Femur (tissue), 1 donor: ENCODE measurements around the gene ADAMTS17.
"Not testable (repeated sequence)": the region's sequence is repeated elsewhere in the genome, so short reads cannot be mapped to it uniquely, and the experiment has no call there.

ENCODE experiments used
- DNase-seq: peaks from one replicate; pipeline ENCODE4 v3.0.0-alpha.2; 2017

Gene ADAMTS17

DNA sequence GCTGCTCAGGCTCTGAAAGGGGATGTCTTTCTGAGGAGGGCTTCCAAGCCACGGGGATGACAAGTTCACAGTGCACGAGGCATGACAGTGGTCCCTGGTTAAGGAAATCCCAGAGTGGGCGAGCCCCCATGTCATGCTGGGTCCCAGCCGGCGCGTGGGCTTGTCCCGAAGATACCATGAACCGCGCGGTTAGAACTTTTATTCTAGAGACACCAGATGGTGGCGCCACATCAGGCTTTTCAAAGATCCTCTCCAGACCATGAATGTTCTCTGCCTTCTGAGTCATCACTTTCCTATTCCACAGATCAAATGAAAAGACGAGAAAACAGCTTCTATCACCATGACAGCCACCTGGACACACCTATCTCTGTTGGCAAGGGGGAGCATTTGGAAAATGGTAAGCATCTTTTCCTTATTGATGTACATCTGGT, 380.7 kb downstream of the ADAMTS17 start:
- DNase-seq = peak; percentile 18

DNA sequence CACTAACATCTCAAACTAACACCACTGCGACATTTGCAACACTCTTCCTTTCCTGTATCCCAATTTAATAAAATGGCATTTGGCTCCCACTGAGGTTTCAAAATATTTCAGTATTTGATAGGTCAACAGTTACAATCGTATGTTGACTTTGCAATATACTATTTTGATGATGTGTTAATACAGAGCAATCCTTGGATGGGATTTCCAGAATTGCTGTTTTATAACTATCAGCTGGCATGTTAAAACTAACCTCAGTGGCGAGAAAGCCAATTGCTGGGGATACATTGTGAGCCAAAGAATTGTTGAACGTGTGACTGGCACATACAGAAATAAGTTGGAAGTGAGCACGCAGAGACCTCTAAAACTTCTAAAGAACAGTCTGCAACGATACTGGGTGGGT, 382.4 kb downstream of the ADAMTS17 start:
- no peak for DNase-seq

DNA sequence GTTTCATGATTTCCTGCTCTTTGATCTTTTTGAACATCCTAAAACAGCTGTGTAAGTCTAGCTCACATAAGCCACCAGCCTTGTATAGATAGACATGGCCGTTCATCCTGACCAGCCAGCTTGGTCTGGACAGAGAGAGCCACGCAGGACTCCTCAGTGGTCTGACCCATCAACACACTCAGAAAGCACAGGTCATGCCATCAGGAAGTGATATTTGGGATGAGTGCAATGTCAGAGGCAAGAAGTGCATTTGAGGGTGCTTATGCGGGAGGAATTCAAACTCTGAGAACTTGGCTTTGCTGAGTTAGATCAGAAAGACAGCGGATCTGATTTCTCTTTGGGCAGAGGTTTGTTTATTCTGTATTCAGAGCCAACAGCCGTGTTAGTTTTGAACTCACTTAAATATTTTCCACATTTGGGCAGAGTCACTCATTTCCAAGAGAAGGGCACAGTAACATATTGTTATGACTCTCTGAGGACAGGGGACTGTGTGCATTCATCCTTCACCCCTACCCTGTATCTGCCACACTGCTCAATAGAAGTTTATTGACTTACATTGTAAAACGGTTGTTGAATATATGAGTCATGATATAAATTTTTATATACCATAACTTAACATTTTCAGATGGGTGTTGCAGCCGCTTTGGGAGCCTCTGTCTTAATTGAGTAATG, 383.2 kb downstream of the ADAMTS17 start:
- DNase-seq = no peak

DNA sequence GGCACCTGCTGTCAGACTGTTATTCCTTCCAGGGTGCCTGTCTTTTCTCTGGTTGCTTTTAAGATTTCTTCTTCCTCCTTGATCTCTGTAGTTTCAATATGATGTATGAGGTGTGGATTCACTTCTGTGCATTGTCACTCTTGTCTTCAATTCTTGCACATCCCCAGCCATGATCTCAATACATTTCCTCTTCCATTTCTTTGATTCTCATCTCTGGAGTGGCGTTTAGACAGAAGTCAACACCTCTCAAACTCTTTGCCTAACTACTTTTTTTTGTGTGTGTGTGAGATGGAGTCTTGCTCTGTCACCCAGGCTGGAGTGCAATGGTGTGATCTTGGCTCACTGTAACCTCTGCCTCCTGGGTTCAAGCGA, 384.1 kb downstream of the ADAMTS17 start:
- no peak for DNase-seq

DNA sequence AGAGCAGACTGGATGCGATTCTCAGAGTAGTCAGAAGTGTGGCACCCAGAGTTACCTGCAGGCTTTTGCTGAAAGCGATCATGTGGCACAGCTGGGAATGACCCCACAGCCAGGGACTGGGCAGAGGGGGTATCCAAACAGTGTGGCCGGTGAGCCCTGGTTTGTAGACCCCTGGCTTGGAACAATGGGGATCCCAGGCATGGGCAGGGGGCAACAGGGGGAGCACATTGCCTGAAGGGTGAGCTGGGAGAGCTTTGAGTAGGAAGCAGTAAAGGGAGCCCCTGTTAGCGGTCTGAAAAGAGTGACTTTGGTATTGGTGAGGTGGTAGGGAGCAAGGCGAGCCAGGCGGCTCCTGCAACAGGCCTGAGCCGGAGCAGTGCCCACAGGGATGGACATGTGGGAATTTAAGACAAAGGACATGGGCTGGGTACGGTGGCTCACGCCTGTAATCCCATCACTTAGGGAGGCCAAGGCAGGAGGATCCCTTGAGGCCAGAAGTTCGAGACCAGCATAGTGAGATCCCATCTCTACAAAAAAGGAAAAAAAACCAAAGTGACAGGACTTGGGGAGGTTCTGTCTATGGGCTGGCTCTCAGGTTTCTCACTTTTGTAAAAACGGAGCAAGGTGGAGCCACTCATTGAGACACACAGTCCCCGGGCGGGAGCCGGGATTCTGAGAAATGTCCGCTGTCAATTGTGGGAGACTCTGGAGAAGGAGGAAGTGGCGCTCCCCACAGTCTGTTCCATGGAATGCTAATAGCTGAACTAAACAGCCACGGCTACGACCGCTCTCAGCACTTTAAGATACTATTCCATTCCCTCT, 384.7 kb downstream of the ADAMTS17 start:
- DNase-seq = no peak

DNA sequence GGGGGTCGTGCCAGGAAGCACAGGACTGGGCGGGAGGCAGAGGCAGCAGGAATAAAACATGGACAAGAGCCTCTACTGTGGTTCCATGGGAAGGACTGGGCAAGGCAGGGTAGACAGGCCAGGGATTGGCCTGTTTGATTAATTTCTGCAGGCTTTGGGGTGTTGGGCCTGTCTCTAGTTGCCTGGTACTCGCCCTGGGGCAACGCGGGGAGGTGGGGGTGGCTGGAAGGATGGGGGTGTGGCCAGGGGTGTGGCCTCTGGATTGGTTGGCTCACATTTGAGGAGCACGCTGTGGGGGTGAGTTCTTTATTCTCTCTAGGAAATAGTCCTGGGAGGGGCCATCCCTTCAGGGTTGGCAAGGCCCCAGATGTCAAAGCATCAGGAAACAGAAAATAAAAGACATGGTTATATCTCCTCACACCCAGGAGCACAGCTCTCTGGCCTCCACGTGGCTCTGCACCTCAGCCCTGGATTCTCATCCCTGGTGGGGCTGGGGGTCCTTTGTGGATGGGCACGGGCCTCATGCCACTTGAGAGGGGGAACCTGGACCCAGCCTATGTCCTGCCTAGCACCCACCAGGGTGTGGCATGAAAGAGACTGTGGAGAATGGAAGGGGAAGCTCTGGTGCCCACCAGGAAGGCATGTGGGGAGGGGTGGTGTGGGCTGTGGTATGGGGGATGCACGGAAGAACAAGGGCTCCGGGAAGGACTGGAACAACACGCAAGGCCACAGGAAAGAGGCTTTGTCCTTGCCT, 385.6 kb downstream of the ADAMTS17 start:
- DNase-seq = no peak

DNA sequence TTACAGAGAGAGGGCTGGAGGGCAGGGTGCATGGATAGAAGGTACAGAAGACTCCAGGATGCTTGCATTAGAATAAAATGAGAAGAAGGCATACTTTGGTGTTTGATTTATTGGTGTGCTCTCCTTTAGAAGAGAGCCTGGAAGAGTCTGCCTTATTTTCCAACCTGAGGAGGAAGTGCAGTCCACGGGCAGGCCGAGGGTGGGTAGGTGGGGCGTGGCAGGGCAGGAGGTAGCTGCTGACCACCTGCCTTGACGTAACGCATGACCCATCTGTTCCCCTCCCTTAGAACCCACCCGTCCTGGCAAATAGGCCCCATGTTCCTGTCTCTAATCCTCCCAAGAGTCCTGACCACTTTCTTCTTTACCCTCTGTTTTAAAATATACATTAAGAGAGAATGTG, 386.2 kb downstream of the ADAMTS17 start:
- no peak for DNase-seq

DNA sequence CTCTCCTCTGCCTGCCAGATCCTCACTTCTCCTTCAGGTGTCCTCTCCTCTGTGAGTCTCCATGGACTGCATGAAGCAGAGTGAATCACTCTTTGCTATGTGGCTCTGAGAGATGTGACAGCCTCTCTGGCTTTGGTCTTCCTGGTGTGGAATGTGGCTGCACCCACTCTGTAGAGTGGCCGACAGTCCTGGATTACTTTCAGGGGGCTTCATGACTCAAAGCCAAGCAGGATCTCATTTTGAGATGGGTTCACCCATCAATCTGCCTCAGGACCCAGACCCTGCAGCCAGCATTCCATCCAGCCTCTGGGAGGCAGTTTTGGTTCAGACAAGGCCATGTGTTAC, 386.6 kb downstream of the ADAMTS17 start:
- no peak for DNase-seq

DNA sequence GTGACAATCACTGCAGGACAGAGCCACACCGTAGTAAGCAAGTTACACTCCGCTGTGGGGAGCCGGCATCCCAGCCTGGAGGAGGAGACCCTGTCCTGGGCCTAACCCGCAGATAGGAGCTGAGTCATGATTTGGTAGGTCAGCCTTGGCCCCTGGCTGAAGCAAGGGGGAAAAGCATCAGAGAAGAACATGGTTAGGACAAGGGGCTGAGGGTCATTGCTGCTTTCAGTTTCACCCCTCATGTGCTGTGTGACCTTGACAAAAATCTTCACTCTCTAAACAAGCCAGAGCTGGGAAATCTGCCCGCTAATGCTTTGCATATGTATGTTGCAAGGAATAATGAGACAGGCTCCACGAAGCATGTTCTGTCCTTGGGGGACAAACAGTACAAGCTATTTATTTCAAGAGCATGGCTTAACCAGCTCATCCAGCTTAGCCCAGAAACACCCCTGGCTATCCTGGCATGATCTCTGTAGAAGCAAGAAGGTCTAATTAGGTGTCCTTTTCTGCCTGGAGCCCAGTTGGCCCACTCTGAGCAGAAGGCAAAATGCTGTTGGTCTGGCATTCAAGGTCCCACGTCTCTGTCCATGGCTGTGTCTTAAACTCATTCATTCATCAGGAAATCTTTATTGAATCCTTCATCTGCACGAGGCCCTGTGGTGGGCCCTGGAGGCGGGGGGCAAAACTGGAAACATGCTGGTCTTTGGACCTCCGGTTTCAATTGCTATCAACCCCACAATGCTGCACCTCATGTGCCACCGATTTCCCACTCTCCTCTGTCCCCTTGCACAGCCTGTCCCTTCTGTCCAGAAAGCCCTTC, 387.2 kb downstream of the ADAMTS17 start:
- DNase-seq = peak; percentile 77

DNA sequence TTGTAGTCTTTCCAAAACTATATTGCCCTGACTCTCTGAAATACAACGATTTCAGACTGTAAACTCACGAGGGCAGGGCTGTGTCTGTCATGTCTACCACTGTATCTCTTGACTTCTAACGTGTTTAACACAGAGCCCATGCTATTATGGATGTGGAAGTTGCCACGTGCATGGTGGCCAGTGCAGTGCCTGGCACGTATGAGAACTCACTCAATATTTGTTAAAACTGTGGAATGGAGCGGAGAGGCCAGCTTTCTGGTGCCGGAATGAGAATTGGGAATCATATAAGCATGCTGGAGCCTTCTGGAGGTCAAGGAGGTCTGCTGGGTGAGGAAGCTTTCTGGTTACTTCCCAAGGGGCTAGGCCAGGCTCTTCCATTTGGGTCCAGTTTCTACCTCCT, 387.9 kb downstream of the ADAMTS17 start:
- DNase-seq = no peak

DNA sequence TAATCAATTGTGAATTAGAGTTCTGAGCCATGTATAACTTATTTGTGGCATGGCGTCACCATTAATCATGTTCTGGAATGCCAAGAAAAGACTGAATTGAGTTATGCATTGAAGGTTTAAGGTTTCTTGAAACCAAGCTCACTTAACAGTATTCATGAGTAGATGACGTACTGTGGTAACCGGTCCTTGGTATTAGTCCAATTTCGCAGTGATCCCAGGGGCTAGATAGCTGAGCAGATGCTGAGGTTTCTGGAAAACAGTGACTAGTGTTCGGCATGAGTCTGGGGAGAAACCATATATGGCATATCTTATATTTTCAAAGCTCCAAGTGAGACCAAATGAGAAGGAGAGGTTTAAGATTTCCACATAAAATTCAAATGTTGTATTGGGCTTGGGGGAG, 390.3 kb downstream of the ADAMTS17 start:
- DNase-seq = peak; percentile 73

DNA sequence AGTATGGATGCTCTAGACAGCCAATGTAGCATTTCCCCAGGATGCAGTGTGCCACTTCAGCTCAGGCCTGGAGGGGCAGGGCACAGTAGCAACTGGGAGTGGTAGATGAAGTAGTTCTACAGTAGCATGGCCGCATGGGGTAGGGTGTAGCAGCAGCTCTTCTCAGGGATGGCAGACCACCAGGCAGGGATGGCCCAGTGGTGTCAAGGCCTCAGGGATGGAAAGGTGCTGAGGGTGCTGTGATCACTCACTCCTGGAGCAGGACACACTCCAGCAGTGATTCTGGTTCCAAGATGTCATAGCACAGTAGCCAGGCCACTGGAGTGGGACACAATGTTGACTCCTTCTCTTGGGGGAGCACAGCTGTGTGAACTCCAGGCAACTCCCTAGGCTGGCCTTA, 397.6 kb downstream of the ADAMTS17 start:
- DNase-seq = no peak

DNA sequence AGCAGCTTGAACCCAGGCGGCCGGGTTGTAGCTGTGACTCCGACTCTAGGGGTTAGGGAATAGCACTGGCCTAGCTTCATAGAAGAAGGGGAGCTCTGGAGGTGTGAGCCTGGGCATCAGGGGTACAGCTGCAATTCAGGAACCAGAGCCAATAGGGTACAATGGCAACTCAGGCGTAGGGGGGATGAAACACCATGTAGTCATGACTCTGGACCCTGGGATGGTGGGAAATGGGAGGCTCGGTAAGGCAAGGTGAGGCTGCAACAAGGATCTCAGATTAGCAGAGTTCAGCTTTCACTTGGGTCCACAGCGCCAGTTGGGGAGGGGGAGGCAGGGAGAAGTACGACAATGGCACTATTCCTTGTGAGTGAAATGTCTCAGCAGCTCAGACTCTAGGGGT, 398.3 kb downstream of the ADAMTS17 start:
- no peak for DNase-seq

DNA sequence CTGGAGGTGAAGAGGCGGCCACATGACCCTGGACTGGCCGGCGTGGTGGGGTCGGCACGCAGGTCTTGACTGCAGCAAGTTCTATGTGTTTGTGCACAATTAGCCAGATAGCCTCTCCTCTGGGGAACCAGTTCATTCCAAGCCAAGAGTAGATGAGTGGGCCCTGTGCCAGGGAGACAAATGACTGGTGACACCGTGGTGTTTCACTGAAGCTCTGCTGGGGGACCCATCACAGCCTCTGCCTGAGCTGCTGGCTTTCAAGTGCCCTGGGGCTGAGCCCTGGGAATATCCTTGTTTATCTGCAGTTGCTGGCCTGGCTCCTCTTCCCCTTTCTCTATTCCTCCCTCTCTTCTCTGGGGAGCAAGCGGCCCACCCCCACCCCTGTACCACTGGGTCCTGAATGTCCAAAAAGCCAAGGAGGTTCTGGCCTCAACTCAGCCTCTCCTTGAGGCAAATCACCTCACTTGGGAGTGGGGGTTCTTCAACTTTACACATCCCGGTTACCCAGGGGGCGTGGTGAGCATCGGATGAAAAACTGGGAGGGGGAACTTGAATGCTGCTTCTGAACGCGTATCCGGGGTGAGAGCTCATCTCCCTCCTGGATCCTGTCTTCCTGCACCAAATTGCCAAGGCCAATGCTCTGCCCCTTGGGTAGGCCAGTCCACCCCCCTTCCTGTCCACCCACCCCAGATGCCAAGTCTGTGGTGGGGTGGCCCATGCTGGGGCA, 408.9 kb downstream of the ADAMTS17 start:
- no peak for DNase-seq

DNA sequence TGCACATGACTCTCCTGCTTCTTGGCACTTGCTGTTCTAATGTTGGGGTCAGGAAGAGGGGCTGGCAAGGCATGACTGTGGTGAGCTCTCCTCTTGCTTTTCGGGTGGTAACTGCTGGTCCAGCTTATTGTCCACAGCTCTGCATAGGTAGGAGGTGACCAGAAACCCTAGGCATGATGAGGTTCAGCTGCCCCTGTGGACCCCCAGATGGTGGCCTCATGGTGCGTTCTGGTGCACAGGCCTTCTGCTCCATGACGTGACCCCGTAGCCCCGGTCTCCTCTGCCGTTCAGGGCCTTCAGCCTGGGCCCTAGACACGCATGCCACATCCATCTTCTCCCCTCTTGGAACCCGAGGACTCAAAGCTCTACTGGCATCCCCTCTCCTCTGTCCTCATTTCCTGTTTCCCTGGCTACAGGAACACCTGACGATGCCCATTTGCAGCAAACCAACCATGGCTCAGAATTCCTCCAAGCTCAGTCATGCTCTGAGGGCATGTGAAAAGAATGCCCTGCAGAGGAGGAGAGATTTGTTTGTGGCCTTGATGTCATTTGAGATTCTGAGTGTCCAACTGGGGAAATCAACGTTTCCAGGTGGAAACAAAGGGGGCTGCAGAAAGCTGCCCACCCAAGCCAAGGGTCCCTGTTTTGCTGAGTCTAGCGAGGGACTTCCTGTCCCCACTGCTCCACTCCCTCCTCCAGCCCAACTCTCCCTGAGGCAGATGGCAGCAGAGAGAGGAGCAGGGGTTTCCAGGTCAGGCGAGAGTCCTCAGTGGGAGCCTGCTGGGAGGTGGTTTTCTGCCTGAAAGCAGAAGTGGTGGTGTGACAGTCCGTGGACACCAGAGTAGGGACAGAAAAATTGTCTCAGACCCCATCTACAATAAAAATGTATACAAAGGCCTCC, 409.8 kb downstream of the ADAMTS17 start:
- no peak for DNase-seq

DNA sequence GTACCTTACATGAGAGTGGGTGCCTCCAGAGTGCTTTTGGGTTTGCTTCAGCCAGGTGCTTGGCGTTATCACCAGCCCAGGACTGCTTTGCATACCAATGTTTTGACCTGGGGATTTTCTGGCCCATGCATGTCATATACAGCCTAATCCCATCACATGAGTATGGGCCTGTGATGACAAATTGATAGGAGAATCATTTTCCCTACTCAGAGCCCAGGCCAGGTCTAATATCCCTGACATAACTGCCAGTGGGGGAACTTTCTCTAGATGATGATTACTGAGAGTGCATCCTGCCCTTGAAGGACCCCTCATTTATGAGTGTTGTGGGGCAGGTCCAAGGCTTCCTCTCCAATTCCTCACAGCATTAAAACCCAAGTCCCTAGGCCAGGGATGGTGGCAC, 411.1 kb downstream of the ADAMTS17 start:
- DNase-seq = no peak

DNA sequence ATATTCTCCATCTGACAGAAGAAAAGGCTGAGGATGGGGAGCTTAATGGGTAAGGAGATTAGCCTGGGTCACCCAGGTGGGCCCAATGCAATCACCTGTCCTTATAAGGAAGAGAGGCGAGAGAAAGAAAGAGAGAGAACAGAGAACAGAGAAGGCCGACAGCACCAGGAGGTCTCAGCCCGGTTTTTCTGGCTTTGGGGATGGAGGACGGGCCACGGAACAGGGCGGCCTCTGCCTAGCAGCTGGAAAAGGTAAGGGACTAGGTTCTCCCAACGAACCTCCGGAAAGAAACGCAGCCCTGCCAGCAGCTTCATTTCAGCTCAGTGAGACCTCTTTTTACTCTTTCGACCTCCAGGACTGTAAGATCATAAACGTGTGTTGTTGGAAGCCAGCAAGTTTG, 412.5 kb downstream of the ADAMTS17 start:
- no peak for DNase-seq

DNA sequence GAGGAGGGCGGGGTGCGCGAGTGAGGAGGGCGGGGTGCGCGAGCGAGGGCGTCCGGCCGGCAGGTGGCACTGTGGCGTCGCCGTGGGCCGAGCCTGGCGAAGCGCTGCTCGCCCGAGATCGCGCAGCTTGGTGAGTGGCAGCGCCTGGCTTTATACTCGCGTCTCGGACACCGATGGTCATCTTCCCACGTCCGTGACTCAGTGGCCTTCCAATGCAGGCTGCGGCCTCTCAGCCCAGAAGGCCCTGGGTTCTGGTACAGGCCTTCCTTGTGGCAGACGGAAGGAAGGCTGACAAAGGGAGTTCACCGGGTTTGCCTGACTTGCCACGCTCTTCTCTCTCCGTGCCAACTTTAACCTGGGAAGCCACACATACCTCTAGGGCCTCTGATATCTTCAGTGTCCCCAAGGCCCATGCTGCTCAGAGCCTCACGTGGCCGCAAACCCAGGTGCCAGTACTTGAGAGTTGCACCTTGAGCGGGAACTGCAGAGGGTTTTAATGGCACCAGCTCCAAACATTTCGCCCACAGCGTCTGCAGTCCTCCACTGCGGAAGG, 413.3 kb downstream of the ADAMTS17 start:
- DNase-seq = peak; percentile 87

DNA sequence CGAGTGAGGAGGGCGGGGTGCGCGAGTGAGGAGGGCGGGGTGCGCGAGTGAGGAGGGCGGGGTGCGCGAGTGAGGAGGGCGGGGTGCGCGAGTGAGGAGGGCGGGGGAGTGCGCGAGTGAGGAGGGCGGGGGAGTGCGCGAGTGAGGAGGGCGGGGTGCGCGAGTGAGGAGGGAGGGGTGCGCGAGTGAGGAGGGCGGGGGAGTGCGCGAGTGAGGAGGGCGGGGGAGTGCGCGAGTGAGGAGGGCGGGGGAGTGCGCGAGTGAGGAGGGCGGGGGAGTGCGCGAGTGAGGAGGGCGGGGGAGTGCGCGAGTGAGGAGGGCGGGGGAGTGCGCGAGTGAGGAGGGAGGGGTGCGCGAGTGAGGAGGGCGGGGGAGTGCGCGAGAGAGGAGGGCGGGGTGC, 415.2 kb downstream of the ADAMTS17 start:
- not testable (repeated sequence) for DNase-seq

DNA sequence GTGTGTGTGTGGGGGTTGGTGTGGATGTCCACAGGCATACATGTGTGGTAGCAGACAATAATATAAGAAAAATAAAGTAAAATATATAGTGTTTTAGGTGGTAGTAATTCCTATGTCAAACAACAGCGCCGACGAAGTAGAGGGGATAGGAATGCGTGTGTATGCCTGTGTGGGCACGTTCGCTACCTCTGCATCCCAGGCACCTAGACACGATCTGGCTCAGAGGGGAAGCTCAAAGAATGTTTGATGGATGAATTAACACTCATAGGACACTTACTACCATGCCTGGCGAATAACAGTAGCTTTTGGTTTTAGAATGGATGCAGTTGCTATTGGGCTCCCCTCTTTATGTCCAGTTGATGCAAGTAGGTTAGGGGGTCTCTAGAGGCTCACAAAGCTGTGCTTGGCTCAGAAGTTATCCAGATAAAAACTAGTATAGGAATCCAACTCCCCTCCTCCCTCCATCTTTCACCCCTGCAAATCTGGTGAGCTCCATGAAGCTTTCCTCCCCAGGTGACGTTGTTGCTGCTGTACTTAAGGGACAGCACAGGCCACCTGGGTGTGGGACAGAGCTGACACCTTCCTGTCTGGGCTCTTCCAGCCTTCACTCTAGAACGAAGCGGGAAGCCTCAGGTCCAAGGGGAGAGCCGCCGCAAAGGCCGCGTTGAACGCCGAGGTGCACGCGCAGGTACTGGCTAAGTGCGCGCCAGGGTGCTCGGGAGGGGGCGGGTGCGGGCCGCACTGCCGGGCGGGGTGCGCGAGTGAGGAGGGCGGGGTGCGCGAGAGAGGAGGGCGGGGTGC, 415.9 kb downstream of the ADAMTS17 start:
- peak; percentile 57 for DNase-seq
